GM21723 (cell line): ENCODE data around the gene ARMH3.

Experiments used
- ATAC-seq: cut with Tn5 transposase; IDR thresholded peaks from one replicate; pipeline ENCODE4 v1.9.1; 2021; ENCODE audit warnings: mild to moderate bottlenecking, moderate library complexity; ENCODE audit not compliant: unreplicated experiment

ARMH3 gene

GRCh38 chr10:101838416-101838970 is 217.5 kb downstream of the ARMH3 start:
- no peak for ATAC-seq

DNA sequence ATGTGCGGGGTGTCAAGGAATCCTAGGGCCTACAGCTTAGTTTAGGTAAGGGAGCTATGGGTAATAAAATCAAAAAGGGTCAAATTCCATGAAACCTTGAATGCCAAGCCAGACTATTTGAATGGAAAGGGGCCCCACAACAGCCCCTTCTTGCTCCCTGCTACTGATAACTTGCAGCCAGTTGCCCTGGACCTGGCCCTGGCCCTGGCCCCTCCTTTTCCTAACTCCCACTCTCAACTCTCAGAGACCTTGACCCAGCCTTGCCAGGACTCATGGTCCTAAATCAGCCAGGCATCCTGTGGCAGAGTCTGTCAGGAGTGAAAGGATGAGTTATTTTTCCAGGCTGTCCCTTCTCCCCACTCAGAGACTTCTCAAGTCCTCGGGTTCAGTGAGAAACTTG is 218.2 kb downstream of the ARMH3 start:
- ATAC-seq, result no peak

GRCh38 chr10:101835362-101835761 is 220.6 kb downstream of the ARMH3 start:
- ATAC-seq, result no peak

- no peak for ATAC-seq
Measured at GRCh38 chr10:101834341-101834740, 221.6 kb downstream of the ARMH3 start.

GRCh38 chr10:101833466-101833865 is 222.5 kb downstream of the ARMH3 start:
- no peak for ATAC-seq

DNA sequence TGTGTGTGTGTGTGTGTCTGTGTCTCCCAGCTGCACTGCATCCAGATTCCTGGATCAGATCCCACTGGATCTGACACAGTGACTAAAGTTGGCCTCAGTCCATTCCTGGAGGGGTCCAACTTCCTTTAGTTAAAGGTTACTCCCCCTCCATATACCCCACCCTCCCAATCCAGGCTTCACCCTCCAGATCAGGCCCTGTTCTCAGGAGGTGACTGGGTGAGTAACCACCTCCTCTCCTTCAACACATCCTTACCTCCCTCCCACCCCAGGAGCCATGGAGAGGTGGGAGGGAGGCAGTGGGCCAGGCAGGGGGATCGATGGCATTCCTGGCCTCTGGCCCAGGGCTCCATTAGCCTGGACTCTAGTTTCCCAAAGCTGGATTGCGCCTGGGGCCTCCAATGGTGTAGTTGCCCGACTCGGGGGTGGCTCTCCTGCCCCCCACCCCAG is 223.6 kb downstream of the ARMH3 start:
- ATAC-seq, result no peak

- ATAC-seq, result no peak
Measured at GRCh38 chr10:101831169-101831811, 224.7 kb downstream of the ARMH3 start.

GRCh38 chr10:101830322-101831168 is 225.4 kb downstream of the ARMH3 start:
- peak; percentile 69 for ATAC-seq

DNA sequence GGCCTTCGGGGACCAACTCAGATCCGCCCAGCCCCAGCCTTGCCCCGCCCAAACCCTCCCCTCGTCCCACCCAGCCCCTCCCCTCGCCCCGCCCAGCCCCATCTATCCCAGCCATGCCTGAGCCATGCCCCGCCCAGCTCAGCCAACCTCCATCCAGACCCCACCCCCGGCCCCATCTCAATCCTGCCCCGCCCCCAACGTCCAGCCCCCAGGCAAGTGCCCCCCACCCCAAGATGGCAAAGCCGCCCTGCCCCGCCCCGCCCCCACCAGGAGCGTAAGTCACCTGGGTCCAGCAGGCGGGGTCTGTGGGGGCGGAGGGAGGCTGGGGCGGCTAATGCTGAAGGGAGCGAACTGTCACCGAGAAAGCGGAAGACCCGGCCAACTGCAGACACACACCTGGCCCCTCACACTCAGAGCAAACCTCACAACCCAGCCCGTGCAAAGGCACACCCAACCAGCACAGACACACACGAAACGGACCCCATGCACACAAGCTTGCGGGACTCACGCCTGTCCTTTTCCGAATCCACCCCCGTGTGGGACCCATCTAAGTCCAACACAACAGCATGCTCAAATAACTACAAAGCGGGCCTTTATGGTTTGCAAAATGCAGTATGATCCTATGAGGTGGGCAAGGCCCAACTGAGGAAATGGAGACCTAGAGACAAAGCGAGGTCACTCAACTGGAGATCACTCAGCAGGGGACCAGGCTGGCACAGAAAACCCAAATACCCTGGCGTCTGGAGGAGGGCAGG is 226.2 kb downstream of the ARMH3 start:
- peak; percentile 29 for ATAC-seq

DNA sequence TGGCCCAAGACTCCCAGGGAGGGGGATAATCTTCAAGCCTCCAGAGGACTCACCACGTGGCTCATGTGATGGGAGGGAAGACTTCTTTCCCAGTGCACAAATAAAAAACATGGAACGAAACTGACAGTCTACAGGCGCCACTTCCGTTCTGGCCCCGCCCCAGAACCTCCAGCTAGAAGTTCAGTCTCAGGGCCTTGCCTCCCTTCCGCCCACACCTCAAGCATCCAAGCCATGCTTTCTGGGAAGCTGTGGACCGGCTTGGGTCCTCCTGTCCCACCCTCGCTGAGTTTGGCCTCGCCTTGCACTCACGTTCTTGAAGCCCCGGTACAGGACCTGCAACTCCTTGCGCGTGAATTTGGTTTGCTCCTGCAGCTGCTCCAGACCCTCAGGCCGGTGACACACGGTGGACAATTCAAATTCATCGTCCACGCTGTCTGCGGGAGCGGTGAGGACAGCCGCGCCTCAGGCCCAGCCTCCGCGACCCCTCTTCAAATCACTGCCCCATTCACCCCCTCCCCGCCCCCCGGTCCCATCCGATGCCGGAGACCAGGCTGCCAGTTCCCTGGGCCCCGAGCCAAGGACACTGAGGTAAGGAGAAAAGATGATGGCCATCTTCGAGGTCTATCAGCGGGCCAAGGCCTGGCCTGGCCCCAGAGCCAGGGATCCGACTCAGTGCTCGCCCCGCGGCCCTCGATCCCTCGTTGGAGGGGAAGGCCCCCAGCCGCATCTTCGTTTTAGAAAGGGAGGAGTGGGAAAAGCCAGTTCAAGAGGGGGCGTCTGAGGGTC is 227.0 kb downstream of the ARMH3 start:
- ATAC-seq, result no peak

DNA sequence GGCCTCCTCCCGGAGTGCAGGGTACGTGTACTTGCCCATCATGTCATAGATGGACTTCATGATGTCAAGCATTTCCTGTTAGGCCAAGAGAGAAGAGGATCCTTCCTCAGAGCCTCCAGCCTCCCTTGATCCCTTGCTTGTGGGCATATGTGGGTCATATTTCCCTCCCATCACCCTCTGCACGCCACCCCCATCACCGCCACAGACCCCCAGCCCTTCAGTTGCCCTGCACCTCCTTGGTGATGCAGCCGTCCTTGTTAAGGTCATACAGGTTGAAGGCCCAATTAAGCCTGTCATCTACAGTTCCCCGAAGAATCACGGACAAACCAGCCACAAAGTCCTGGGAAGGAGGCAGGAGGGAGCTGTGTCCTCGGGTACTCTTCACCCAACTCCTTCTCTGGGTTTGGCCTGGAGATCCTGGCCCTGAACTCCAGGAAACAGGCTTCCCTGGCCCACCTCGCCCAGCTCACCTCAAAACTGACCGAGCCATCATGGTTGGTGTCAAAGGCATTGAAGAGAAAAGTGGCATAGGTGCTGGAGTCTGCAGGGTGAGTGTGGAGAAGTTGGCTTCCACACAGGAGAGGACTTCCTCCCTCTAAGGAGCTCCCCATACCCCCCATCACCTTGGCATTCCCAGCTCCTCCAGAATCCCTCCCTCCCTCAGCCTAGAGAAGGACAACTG is 227.9 kb downstream of the ARMH3 start:
- ATAC-seq, result no peak

DNA sequence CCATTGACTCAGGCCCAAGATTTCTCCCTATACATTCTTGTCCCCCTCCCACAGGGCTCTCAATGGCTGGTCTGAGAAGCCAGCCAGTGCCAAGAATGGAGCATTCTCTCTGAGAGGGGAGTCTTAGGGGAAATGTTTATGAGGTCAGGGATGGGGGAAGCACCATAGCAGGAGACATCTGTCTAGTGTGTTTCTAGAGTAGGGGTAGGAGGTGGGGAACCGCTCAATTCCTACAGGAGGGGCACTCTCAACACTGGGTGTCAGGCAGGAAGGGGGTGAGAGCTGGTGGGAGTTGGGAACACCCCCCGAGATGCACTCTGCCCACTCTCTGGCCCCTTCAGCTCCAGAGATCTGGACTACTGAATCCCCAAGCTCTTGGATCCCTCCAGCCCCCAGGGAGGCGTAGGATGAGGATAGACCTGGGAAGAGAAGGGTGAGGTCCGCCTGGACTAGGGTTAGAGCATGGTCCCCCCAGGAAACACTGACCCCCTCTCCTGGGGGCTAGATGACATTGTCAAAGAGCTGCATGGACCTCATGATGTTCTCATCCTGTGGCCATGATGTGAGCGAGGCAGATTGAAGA is 229.0 kb downstream of the ARMH3 start:
- no peak for ATAC-seq

- no peak for ATAC-seq
Measured at GRCh38 chr10:101824736-101825135, 231.2 kb downstream of the ARMH3 start.

- peak; percentile 25 for ATAC-seq
Measured at GRCh38 chr10:101818872-101819633, 236.9 kb downstream of the ARMH3 start.

DNA sequence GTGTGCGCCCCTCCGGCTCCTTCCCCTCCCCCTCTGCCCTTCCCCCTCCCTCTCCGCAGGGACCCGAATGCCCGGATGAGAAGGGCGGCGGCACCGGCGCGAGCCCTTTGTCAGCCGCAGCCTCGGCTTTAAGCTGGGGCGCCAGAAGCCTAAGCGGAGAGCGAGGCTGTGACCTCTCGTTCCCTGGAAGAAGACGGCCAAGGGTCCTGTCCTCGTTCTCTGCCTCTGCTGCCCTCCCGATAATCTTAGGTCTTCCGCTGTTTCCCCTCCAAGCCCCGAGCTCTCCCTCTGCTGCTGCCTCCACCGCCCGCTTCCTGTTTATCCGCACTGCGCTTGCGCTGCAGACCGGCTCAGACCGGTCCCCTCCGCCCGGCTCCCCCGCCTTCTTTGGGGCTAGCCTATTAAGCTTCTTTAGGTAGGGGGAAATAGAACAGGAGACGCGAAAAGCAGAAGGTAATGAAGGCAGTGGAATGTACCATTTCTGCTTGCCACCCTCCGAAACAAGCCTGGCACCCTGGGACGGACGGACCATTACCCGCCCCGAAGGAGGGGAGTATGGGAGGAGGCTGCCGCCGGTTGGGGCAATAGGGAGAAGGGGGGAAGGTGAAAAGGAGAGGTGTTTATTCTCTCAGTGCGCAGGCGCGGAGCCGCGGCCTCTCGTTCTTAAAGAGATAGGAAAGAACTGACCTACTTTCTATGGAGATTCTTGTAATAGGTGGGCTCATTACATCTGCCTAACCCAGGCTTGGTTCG is 237.7 kb downstream of the ARMH3 start, which contains the start of gene OGA:
TSS of gene OGA (minus strand) at position 326 of the 753 bp plus-strand sequence. CDS start 422 bp downstream, outside the sequence.
- ATAC-seq, result peak; percentile 84

DNA sequence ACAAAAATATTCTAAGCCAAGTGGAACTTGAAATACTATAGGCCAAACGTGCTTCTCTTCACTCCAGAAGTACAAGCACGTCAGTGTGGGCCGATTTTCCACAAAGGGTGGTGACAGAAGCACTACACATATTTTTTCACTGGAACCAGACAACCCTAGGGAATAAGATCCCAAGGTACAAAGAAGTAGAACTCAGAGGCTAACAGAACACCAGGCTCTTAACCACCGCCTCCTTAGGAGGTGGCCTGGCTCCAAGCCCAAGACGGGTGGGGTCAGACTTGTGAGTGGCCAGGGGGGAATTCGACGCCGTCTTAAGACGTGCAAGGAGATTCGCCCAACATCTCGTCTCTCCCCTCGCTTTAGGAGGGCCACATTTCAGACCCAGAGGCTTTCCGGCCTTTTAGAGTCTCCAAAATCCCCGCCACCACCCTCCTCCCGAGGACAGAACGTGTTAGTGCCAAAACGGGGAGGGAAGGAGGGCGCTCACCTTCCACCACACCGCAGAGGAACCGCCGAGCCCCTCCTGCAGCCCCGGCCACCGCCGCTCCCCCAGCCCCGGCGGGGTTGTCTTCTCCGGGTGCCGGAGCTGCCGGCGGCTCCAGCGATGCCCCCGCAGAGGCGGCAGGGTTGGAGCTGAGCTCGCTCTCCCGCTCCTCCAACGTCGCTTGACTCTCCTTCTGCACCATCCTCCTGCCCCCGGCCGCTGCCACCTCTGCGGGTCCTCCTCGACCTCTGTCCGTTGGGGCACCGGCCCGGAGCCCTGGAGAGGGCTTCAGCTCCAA is 238.4 kb downstream of the ARMH3 start:
- peak; percentile 15 for ATAC-seq

DNA sequence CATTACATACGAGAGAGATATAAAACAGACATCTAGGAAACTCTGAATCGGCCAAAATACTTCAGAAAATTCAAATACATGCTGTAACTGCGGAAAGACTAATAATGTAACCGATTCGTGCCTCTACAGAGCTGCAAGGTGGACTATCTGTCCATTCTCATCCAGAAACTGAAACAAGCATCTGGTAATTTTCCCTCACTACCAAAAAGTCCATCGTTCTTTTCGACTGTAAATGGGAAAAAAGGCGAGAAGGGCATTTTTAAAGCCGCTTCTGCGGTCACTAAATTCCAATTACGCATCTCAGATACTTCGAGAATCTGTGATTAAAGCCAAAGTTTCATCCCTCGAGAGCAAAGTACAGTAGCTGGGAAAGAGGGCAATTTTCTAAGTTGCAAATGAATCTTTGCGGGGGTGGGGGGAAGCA is 239.0 kb downstream of the ARMH3 start:
- ATAC-seq, result no peak
